ENCODE data around the gene CACNA1S.

The CACNA1S gene

GRCh38 chr1:201008666-201009360 is 103.4 kb downstream of the CACNA1S start:
- no peak overlapping the region for H3K4me3 ChIP-seq (ENCODE audit: low read depth, low read length)

GRCh38 chr1:201007481-201007880 is 104.7 kb downstream of the CACNA1S start:
- H3K4me3 ChIP-seq (ENCODE audit: low read depth, low read length) = no peak overlapping the region
- no peak for TF ChIP-seq CTCF (IDR thresholded peaks at IDR 0.05; ENCODE audit: low read depth, low read length)

More at GRCh38 chr1:201008666-201009360, 103.4 kb downstream of the CACNA1S start:
- TF ChIP-seq CTCF (IDR thresholded peaks at IDR 0.05; ENCODE audit: low read depth, low read length) = no peak

GRCh38 chr1:201006450-201006849 is 105.8 kb downstream of the CACNA1S start:
- H3K4me3 ChIP-seq (ENCODE audit: low read depth, low read length) = no peak overlapping the region
- TF ChIP-seq CTCF (IDR thresholded peaks at IDR 0.05; ENCODE audit: low read depth, low read length) = no peak

GRCh38 chr1:201004732-201005131 is 107.5 kb downstream of the CACNA1S start:
- H3K4me3 ChIP-seq (ENCODE audit: low read depth, low read length) = no peak overlapping the region
- no peak for TF ChIP-seq CTCF (IDR thresholded peaks at IDR 0.05; ENCODE audit: low read depth, low read length)

- no peak overlapping the region for H3K4me3 ChIP-seq (ENCODE audit: low read depth, low read length)
- no peak for TF ChIP-seq CTCF (IDR thresholded peaks at IDR 0.05; ENCODE audit: low read depth, low read length)
Observed at GRCh38 chr1:201004154-201004553, 108.1 kb downstream of the CACNA1S start.

- no peak for TF ChIP-seq CTCF (IDR thresholded peaks at IDR 0.05; ENCODE audit: low read depth, low read length)
- H3K4me3 ChIP-seq (ENCODE audit: low read depth, low read length) = no peak overlapping the region
Observed at GRCh38 chr1:201002510-201002909, 109.7 kb downstream of the CACNA1S start.

GRCh38 chr1:201001962-201002361 is 110.3 kb downstream of the CACNA1S start:
- no peak for TF ChIP-seq CTCF (IDR thresholded peaks at IDR 0.05; ENCODE audit: low read depth, low read length)
- H3K4me3 ChIP-seq (ENCODE audit: low read depth, low read length) = no peak overlapping the region

Measured in WI38 (cell line).